PC-3 (cell line): Measurements from ENCODE around the gene PTPRN2. TPM values are rescaled to one million over a fixed set of nuclear protein-coding genes. Genes with fewer than 3 reads are reported as not detected.

ENCODE experiments used
- ATAC-seq: fragments of 200-7000 bp; cut with Tn5 transposase; 2 replicates; pipeline ENCODE4 v1.9.1; 2020; ENCODE audit warnings: mild to moderate bottlenecking, moderate library complexity
- BruUV-seq: library from RNA; stranded (reverse); fragments of 400-500 nt; replicated peaks from 2 replicates; lab custom pipeline; 2021; lab: Mats Ljungman, UMichigan
- CTCF ChIA-PET: fragments of 300-600 bp; sonication (Branson Sonifier 250); formaldehyde crosslinking; loops from one replicate; lab custom pipeline; 2022; ENCODE audit warnings: antibody characterized with exemption; lab: Charles Lee
- POLR2A ChIA-PET: fragments of 300-600 bp; sonication (Branson Sonifier 250); formaldehyde crosslinking; loops from one replicate; lab custom pipeline; 2022; ENCODE audit warnings: antibody characterized with exemption; ENCODE audit not compliant: unreplicated experiment; lab: Charles Lee
- DNase-seq: peaks from one replicate; pipeline ENCODE4 v3.0.0-alpha.2; 2015
- H2AFZ ChIP-seq: fragments of 300-600 bp; sonication (generic); 2 replicates; pipeline ENCODE4 v1.6.0; 2016; ENCODE audit warnings: antibody characterized with exemption, low read length
- H3F3A ChIP-seq: fragments of 300-600 bp; sonication (generic); one replicate; pipeline ENCODE4 v1.6.0; 2017; ENCODE audit warnings: antibody characterized with exemption, low read length, control low read depth, mild to moderate bottlenecking; ENCODE audit not compliant: unreplicated experiment
- H3K27ac ChIP-seq: fragments of 300-600 bp; sonication (generic); 2 replicates; pipeline ENCODE4 v1.5.1; 2016; ENCODE audit warnings: mild to moderate bottlenecking, low read length
- H3K27me3 ChIP-seq: fragments of 300-600 bp; sonication (generic); 2 replicates; pipeline ENCODE4 v1.6.1; 2016; ENCODE audit warnings: low read length, mixed read lengths
- H3K36me3 ChIP-seq: fragments of 300-600 bp; sonication (generic); 2 replicates; pipeline ENCODE4 v1.6.1; 2016; ENCODE audit warnings: low read depth, mixed run types, low read length, mixed read lengths
- H3K4me1 ChIP-seq: fragments of 300-600 bp; sonication (generic); 2 replicates; pipeline ENCODE4 v1.5.1; 2016; ENCODE audit warnings: low read length; ENCODE audit not compliant: insufficient read depth
- H3K4me2 ChIP-seq: fragments of 300-600 bp; sonication (generic); 2 replicates; pipeline ENCODE4 v1.6.0; 2016; ENCODE audit warnings: low read length
- H3K4me3 ChIP-seq: fragments of 300-600 bp; sonication (generic); 2 replicates; pipeline ENCODE4 v1.5.1; 2016; ENCODE audit warnings: mild to moderate bottlenecking, low read length, mixed read lengths
- H3K79me2 ChIP-seq: fragments of 300-600 bp; sonication (generic); 2 replicates; pipeline ENCODE4 v1.6.1; 2017; ENCODE audit warnings: low read length, mixed read lengths
- H3K9ac ChIP-seq: fragments of 300-600 bp; sonication (generic); 2 replicates; pipeline ENCODE4 v1.6.0; 2016; ENCODE audit warnings: mild to moderate bottlenecking, low read length
- H3K9me2 ChIP-seq: fragments of 300-600 bp; sonication (generic); replicated peaks from 2 replicates; pipeline ENCODE4 v1.6.1; 2016; ENCODE audit warnings: mixed run types, low read length, mixed read lengths
- H3K9me3 ChIP-seq: fragments of 300-600 bp; sonication (generic); 2 replicates; pipeline ENCODE4 v1.6.1; 2016; ENCODE audit warnings: low read length, mixed read lengths
- H4K20me1 ChIP-seq: fragments of 300-600 bp; sonication (generic); 2 replicates; pipeline ENCODE4 v1.6.1; 2016; ENCODE audit warnings: low read length, mixed read lengths
- CTCF ChIP-seq: fragments of 300-600 bp; sonication (generic); conservative IDR thresholded peaks from 2 replicates; pipeline ENCODE4 v1.5.1; 2017; ENCODE audit warnings: antibody characterized with exemption, low read depth, mild to moderate bottlenecking, low read length
- EZH2 ChIP-seq: fragments of 300-600 bp; sonication (generic); IDR thresholded peaks from one replicate; pipeline ENCODE4 v1.6.1; 2017; ENCODE audit warnings: antibody characterized with exemption, mild to moderate bottlenecking, low read length; ENCODE audit not compliant: unreplicated experiment
- EZH2phosphoT487 ChIP-seq: fragments of 300-600 bp; sonication (generic); IDR thresholded peaks from 2 replicates; pipeline ENCODE4 v1.6.1; 2018; ENCODE audit warnings: mild to moderate bottlenecking, antibody characterized with exemption, low read length, borderline replicate concordance
- intact Hi-C: fragments of 100-400 bp; cut with micrococcal nuclease; formaldehyde crosslinking; loops from 2 replicates; pipeline ENCODE4 v1.9.0; 2023
- total RNA-seq: library from RNA; depleted of rRNA; stranded (reverse); fragments of >200 nt; gene quantifications from 2 replicates; pipeline ENCODE4 v1.2.3, GENCODE V29; 2014

The PTPRN2 gene
- total RNA-seq, 1 experiment from 2014 or later: 3.2 TPM

- H4K20me1 ChIP-seq: no peaks in the 10 kb centered on the region
- no peak overlapping the region for H3K4me3 ChIP-seq
- no peak overlapping the region for H3K9ac ChIP-seq
- H3F3A ChIP-seq: peaks cover 6% of the 10 kb centered on the region
- CTCF ChIA-PET: no interaction called here
- POLR2A ChIA-PET: no interaction called here
- H3K27ac ChIP-seq: no peak overlapping the region
- no TSS peak for BruUV-seq
- TF ChIP-seq EZH2phosphoT487: no peak
- TF ChIP-seq CTCF: no peak
- TF ChIP-seq EZH2: no peak
- intact Hi-C loops: no loop called here
- H3K36me3 ChIP-seq: no peaks in the 10 kb centered on the region
- DNase-seq: no peak
- no peak overlapping the region for H2AFZ ChIP-seq
- H3K79me2 ChIP-seq: no peaks in the 10 kb centered on the region
- no peak for ATAC-seq
- H3K9me2 ChIP-seq: no peaks in the 10 kb centered on the region
- H3K4me1 ChIP-seq: peaks cover 10% of the 10 kb centered on the region
- H3K4me2 ChIP-seq: no peak overlapping the region
- no peaks in the 10 kb centered on the region for H3K9me3 ChIP-seq
- H3K27me3 ChIP-seq: no peaks in the 10 kb centered on the region
These were observed 1037.0 kb downstream of the PTPRN2 start for GRCh38 chr7:157550300-157551275.

DNA sequence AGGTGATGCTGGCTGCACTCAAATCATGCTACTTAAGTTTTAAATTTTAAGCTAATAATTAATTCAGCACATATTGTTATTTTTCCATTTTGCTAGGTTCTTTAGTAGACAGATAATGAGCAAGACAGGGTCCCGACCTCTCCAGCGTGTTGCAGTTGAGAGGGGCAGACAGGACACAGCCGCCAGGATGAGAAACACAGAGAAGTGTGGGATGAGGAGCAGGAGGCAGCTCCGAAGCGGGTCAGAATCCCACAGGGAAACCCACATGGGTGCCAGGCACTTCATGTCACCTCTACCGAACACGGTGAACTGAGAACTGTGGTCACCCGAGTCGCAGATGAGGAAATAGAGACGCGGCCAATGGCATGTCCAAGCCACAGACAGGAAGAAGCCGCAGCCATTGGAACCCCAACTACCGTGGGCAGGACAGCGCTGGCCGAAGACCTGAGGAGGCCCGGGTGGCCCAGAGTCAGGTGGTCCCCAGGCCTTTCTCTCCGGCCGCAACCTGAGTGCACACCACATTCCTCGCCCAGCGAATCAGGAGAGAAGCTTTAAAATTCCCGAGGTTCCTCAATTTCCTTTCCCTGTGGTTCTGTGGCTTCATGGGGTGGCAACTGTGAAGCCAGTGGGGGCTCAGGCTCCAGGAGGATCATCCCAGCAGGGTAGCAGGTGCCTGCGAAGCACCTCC, 1037.9 kb downstream of the PTPRN2 start:
- Histone ChIP-seq H3K27me3 (no peaks in the 10 kb centered on the region), H3K4me1 (peaks cover 5% of the 10 kb centered on the region), H3K9ac (no peak overlapping the region), H3K4me2 (no peak overlapping the region), H3K9me3 (no peaks in the 10 kb centered on the region), H3K9me2 (no peaks in the 10 kb centered on the region), H3F3A (peaks cover 4% of the 10 kb centered on the region), H3K4me3 (no peak overlapping the region), H3K79me2 (no peaks in the 10 kb centered on the region), H4K20me1 (no peaks in the 10 kb centered on the region), H3K36me3 (no peaks in the 10 kb centered on the region), H3K27ac (no peak overlapping the region), H2AFZ (no peak overlapping the region)
- DNase-seq (no peak), ATAC-seq (no peak)
- no peak for TF ChIP-seq EZH2phosphoT487
- TF ChIP-seq CTCF: no peak
- TF ChIP-seq EZH2: no peak
- no TSS peak for BruUV-seq
- intact Hi-C loops: no loop called here
- ChIA-PET POLR2A (no interaction called here), CTCF (no interaction called here)
